GM12864 (cell line): ENCODE results near the gene FXYD4.

Source experiments
- DNase-seq: peaks from one replicate; pipeline ENCODE4 v3.0.0-alpha.2; 2011; ENCODE audit warnings: low read depth
- H3K4me3 ChIP-seq: 2 replicates; pipeline ENCODE4 v1.5.1; 2011; ENCODE audit warnings: mild to moderate bottlenecking, low read depth, low read length, control low read depth
- TF ChIP-seq, protein P1 (sequence below): IDR thresholded peaks from 2 replicates; pipeline ENCODE4 v1.5.1; 2011; ENCODE audit warnings: low read depth, mild to moderate bottlenecking, moderate library complexity, low read length, control low read depth, inconsistent platforms; ENCODE audit errors: missing control alignments

Gene FXYD4

DNA sequence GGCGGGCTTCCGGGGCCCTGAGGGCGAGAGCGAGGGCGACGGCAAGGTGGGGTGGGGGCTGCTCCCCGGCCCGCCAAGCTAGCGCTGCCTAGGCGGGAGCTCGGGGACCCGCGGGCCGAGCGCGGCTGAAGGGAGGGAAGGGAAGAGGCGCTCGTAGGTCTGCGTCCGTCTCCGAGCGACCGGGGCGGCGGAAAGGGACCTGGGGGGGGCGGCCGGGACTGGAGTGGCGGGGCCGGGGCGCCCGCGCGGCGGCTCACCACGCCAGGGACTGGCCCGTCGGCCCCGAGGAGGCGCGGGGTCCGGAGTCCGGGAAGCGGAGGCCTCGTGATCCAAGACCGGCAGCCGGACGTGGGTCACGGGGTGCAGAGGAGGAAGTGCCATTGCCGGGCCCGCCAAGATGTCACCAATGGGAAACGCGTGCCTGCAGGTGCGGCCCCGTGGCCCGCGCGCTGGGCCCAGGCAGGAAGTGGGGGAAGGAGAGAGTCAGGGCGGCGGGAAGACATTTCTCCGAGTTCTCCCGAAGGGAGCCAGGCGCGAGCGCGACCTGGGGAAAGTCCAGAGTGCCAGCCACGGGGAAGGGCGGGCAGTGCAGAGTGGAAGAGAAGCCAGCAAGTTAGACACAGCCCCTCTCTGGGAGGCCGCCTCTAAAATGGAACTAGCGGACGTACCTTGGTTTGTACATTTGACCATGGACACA, 25.6 kb downstream of the FXYD4 start:
- H3K4me3 ChIP-seq = peak overlapping the region; percentile 89
- DNase-seq = no peak
- TF ChIP-seq, protein P1, sequence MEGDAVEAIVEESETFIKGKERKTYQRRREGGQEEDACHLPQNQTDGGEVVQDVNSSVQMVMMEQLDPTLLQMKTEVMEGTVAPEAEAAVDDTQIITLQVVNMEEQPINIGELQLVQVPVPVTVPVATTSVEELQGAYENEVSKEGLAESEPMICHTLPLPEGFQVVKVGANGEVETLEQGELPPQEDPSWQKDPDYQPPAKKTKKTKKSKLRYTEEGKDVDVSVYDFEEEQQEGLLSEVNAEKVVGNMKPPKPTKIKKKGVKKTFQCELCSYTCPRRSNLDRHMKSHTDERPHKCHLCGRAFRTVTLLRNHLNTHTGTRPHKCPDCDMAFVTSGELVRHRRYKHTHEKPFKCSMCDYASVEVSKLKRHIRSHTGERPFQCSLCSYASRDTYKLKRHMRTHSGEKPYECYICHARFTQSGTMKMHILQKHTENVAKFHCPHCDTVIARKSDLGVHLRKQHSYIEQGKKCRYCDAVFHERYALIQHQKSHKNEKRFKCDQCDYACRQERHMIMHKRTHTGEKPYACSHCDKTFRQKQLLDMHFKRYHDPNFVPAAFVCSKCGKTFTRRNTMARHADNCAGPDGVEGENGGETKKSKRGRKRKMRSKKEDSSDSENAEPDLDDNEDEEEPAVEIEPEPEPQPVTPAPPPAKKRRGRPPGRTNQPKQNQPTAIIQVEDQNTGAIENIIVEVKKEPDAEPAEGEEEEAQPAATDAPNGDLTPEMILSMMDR = no peak

DNA sequence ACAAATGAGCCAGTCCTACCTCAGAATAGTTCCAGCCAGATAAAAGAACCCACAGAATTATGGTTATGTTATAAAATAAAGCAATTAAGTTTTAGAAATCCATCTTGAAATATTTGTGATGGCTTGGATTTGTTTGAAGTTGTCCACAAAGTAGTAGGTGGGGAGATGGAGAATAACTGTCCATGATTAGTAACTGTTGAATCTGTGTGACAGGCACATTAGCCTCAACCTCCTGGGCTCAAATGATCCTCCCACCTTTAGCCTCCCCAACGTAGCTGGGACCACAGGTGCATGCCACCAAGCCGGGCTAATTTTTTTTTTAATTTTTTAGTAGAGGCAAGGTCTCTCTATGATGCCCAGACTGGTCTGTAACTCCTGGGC, 27.5 kb downstream of the FXYD4 start:
- peak overlapping the region; percentile 89; the same call in 1 of the 2 replicates for H3K4me3 ChIP-seq
- no peak for DNase-seq

DNA sequence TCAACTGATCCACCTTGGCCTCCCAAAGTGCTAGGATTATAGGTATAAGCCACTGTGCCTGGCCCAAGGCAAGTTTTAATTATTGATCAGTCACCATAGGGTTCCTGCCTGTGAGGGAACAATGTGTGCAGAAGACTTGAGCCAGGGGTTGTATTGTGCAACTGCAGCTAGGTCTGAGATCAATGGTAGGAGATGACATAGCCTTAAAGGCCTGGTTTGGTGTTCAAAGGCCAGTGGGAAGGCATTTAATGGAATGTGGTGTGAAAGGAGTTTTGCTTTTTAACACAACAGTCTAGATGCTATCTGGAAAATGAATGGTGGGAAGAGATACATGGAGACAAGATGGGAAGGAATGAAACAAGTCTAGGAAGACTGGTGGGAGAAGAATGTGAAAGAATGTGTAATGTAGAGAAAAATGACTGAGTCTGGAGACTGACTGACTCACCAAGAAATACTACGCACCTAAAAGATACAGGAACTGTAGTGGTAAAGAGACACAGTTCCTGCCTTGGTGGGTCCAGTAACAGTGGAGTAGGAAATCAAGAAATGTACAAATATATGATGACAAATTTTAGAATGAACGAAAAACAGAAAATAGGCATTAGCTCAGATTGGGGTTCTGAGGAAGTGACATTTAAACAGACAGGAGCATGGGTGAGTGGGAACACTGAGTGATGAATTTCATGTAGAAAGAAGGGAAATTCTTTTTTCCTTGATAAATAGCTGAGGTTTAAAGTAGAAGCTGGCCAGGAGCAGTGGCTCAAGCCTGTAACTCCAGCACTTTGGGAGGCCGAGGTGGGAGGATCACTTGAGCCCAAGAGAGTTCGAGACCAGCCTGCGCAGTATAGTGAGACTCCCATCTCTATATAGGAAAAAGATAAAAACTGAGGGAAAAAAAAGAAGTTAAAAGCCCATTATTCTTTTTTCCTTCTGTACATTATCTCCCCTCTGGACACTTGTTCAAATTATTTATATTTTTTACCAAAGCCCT, 28.2 kb downstream of the FXYD4 start:
- DNase-seq = no peak
- H3K4me3 ChIP-seq = peak overlapping the region; percentile 20
- TF ChIP-seq, protein P1 = no peak

More for the DNA sequence above, 27.5 kb downstream of the FXYD4 start:
- TF ChIP-seq, protein P1 = no peak

DNA sequence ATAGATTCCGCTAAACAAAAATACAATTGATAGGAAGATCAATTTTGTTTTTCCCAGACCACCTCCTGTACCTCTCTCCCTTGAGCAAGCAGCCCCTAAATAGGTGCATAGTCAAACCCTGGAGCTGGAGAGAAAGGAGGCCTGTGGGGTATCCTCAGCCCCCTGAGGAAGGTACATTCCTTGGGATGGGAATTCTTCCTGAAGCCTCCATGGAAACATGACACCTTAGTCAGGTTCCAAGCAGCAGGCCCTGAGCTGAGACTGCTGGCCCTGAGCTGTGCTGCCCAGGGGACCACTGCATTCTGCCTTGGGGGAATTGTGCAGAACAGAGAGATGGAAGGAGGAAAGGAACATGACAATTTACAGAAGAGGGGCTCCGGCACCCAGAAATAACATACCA, 30.2 kb downstream of the FXYD4 start:
- DNase-seq = no peak
- H3K4me3 ChIP-seq = peak overlapping the region; percentile 30
- TF ChIP-seq, protein P1 = no peak

DNA sequence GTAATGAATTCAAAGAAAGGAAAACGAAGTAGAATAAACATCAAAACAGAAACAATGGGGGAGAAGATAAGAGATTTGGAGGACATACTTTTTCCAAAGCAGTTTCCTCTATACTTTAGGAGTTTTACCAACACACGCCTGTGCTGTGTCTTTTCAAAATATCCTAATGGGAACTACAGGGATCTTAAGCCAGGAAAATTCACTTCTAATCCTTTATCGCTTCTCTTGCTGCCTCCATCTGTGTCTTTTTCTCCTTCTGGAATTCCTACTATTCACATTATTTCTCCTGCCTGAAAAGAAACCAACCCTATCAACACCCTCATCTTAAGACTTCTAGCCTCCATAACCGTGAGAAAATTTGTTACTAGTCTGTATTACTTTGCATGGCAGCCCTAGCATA, 30.7 kb downstream of the FXYD4 start:
- TF ChIP-seq, protein P1 = no peak
- no peak for DNase-seq
- H3K4me3 ChIP-seq = no peak overlapping the region

DNA sequence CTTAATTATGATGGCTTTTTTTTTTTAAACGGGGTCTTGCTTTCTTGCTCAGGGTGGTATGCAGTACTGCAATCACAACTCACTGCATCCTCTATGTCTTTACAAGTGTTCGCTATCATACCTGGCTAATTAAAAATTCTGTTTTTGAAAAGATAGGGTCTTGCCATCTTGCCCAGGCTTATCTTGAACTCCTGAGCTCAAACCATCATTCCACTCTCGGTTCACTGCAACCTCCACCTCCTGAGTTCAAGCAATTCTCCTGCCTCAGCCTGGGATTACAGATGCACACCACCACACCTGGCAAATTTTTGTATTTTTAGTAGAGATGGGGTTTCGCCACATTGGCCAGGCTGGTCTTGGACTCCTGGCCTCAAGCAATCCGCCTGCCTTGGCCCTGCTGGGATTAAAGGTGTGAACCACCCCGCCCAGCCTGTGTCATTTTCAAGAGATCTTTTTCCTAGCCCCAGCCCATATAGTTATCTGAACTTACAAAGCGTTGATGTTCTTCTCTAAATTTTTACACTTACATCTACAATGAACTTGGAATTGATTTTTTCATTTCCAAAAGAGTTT, 31.5 kb downstream of the FXYD4 start:
- H3K4me3 ChIP-seq = no peak overlapping the region; the same call in 1 of the 2 replicates
- TF ChIP-seq, protein P1 = no peak
- DNase-seq = no peak
